CD4-positive, alpha-beta T cell treated with Interleukin-4 for 4 hours (primary cell): Measurements from ENCODE around the gene SAP30.

Experiments
- DNase-seq: peaks from one replicate; pipeline ENCODE4 v3.0.0-alpha.2; 2020

The SAP30 gene

GRCh38 chr4:173370477-173371291, at the start of gene SAP30:
Gene SAP30, plus strand, starts transcription at chr4:173370954. Its CDS starts 229 bp downstream, at chr4:173371183.
- DNase-seq, result peak; percentile 97

GRCh38 chr4:173325007-173325736, 45.6 kb upstream of the SAP30 start:
- no peak for DNase-seq

- DNase-seq, result no peak
These were observed 42.4 kb upstream of the SAP30 start for GRCh38 chr4:173328236-173328901.

- no peak for DNase-seq
These were observed 40.2 kb upstream of the SAP30 start for GRCh38 chr4:173330590-173330989.

DNA sequence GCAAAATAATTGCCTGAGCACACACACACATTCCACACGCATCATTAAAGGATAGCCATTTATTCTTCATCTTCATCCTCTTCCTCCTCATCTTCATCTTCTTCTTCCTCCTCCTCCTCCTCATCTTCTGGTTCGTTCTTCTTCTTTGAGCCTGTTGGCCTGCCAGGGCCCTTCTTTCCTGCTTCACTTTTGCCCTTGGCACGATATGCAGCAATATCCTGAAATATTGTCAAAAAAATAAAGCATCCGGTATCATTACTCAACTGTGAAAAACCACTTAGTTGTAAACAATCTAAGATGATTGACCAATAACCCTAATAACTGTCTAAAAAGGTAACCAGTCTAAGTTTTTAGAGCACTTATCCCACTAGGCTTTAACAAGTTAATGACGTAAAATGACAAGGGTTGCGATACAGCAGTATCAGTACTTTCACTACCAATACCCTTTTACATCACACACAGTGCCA, 38.7 kb upstream of the SAP30 start:
- peak; percentile 15 for DNase-seq

DNA sequence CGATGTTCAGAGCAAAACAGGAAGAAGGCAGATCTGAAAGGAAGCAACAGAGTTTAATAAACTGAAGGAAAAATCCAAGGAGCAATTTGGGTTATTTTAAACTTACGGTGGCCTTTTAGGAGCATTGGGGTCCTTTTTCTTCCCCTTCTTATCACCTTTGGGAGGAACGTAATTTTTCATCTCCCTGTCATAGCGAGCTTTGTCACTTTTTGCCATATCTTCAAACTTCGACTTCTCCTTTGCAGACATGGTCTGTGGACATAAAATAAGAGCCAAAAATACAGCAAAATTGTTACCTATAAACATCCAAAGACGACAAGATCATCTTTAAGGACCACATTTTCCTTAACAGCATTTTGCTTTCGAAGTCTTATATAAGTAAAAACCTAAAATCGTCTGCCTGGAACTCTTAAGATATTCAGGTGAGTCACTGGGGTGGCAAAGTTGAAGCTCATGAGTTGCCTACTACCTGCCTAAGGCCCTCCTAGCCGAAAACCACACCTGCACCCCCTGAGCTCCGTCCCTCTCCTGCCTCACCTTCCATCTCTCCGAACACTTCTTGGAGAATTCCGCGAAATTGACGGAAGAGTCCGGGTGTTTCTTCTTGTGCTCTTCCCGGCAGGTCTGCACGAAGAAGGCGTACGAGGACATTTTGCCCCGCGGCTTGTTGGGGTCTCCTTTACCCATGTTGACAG, 37.6 kb upstream of the SAP30 start:
- DNase-seq, result peak; percentile 44

- peak; percentile 40 for DNase-seq
These were observed 37.1 kb upstream of the SAP30 start for GRCh38 chr4:173333658-173334084.

GRCh38 chr4:173334085-173334890, 36.5 kb upstream of the SAP30 start, which contains the start of gene HMGB2:
Gene HMGB2, minus strand, starts transcription at chr4:173334358. Its CDS starts 709 bp downstream, at chr4:173333649.
- DNase-seq, result peak; percentile 100

DNA sequence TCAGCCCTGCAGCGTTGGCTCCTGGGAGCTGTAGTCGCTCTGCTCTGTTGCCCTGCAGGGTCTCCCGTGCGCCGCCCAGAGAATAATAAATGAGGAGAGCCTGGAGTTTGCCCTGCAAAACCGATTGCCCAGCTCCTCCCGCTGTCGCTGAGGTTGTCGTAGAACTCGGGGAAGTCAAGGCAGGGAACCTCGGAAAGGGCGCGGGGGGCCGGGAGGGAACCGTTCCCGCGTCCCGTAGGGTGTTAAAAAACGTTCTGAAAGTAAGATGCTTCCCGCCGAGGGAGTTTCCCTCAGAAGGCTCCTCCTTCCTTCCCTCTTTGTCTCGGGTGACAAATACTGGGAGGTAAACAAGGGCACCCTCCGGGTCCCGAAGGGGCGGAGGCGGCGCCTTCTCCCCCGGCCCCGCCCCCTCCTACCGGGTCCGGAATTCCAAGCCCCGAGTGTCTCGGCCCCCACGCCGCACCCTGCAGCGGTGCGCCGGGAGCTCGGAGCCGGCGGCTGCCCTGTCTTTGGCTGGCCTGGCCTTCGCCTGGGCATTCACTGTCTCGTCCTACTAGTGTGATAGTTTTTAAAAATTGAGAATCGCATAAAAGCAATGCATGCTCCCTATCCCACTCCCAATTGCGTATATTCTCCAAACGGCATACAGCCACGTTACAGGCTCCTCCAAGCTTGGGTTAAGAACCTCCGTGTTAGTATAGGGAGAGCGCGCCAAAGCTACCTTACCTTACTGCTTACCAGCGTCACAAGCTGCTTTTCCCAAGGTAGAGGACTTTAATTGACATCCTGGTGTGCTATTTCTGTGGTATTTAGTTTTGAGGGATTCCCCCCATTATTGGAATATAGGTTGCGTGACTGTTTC, 35.6 kb upstream of the SAP30 start:
- DNase-seq, result peak; percentile 32

- no peak for DNase-seq
These were observed 33.3 kb upstream of the SAP30 start for GRCh38 chr4:173337463-173337862.

DNA sequence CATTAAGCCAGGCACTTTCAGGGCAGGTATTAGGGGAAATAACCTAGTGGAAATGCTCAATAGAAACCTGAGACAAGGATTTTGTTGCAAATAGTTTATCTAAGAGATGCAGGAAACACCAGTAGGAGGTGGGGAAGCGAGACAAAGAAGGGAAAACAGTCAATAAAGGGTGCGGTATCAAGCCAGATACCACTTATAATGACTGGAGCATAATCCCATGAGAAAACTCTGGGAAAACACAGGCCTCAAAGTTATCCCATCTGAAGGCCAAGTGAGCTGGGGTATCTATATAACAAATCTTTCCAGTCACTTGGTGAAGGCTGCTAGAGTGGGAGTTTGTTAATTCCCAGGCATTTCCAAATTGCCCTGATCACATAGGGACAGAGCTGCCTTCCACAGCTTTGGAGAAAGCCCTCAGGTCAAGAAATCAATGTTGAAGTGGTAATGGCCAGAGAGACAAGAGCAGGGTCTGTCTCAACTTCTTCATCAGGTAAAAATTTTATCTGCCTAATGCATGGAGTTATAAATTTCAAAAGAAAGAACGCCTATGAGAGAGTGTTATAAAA, 26.8 kb upstream of the SAP30 start:
- DNase-seq, result no peak

- no peak for DNase-seq
These were observed 25.1 kb upstream of the SAP30 start for GRCh38 chr4:173345648-173346047.

DNA sequence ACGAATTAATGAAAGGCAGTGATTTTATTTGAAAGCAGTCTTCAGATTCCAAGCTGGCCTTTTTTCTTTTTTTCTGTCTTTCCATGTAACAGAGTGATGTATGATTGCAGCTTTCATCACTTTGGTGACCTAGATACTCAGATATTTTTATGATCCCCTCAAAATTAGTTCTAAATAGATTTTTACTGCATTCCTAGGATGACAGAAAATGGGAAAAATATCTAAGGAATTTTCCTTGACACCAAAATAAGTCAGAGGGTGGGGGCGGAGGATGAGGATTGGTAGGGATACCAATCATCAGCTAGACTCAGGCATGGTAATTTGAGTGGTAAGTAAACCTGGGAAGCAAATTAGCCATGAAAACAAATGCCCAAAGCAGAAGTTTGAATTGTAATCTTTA, 24.7 kb upstream of the SAP30 start:
- DNase-seq, result no peak

DNA sequence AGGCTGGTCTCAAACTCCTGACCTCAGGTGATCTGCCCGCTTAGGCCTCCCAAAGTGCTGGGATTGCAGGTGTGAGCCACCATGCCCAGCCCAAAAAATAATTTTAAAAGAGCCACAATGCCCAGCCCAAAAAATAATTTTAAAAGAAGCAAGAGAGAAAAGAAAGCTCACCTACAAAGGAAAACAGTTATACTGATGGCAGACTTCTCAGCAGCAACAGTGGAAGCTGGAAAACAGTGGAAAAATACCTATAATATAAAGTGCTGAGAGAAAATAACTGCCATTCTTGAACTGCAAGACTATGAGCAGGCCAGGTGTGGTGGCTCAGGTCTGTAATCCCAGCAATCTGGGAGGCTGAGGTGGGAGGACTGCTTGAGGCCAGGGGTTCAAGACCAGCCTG, 23.3 kb upstream of the SAP30 start:
- no peak for DNase-seq

GRCh38 chr4:173357939-173358338, 12.8 kb upstream of the SAP30 start:
- DNase-seq, result no peak

DNA sequence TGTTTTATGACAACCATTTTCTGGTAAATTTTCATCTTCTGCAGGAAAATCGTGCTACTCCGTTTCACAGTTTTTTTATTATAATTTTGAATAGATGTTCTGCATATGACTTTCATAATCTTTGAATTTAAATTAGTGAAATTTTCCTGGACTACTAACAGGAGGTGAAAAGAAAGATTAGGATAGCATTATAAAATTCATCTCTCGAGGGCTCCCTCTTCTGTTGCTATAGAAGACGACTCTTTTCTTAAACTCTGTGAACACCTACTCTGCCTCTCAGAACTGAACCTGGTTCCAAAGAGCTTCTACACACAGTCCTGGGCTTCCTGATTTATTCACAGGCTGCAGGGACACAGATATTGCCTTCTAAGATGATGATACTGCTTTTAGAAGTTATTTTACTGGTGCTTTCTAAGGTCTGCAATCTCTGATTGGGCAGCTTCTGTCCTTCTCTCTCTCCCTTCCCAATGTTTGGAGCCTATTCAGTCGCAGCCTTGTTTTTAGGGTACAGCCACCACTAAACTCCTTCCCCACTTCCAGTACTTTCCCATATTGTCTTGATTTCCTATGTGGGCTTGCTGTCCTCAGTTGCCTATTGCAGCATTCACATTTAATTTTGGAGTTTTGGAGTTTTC, 10.1 kb upstream of the SAP30 start:
- DNase-seq, result no peak

- DNase-seq, result no peak
These were observed 8.1 kb upstream of the SAP30 start for GRCh38 chr4:173362666-173363065.

- no peak for DNase-seq
These were observed 5.3 kb upstream of the SAP30 start for GRCh38 chr4:173365359-173365996.

DNA sequence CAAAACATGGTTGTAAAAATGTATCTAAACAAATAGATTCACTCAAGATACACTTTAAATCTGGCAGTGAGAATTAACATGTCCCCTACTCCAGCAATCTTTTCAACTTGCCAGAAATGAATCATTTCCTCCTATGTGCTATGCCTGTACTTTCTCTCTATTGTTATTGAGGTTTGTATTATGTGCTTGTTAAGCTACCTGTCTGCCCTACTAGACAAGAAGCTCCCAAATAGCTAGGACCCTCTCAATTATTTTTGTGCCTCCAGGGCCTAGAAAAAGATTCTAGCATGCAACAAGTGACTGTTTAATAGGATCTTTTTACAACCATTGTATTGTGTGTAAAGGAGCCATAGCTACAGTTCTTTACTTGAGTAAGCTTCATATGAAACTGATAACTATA, 3.5 kb upstream of the SAP30 start:
- peak; percentile 27 for DNase-seq
